ENCODE measurements around the gene EIF3L. TPM values are rescaled to one million over a fixed set of nuclear protein-coding genes. Genes with fewer than 3 reads are reported as not detected.
A peak's percentile ranks its signal among the peaks of the same experiment; 100 is the strongest.
"Not testable (repeated sequence)": the region's sequence is repeated elsewhere in the genome, so short reads cannot be mapped to it uniquely, and the experiment has no call there.

The EIF3L gene
- 181 and 457 TPM in 2 replicates for total RNA-seq (ENCODE audit: low replicate concordance)

DNA sequence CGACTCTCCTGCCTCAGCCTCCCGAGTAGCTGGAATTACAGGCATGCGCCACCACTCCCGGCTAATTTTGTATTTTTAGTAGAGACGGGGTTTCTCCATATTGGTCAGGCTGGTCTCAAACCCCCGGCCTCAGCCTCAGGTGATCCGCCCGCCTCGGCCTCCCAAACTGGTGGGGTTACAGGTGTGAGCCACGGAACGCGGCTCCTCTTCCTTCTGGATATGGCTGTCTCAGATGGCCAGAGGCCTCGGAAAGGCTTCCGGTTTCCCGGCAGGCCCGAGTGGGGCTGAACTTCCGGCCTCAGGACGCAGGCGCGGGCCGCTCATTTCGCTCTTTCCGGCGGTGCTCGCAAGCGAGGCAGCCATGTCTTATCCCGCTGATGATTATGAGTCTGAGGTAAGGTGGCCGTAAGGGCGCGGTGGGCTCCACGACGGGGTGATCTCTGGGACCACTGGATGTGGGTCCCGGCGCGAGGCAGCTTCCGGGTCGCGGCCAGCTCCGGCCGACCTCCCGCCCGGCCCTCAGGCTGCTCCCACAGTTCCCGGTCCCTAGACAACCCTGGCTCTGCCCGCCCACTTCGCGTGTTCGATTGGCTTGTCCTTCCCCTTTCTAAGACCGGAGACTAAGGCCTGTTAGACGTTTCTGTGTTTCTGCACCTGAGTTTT, at the start of gene EIF3L:
TSS of gene EIF3L (plus strand) at position 331 of the 663 bp plus-strand sequence. CDS start at position 362, 31 bp downstream.
- DNase-seq (ENCODE audit: low read depth), result peak; percentile 83
- H3K4me3 ChIP-seq (ENCODE audit: low read depth, low read length), result peak within 1 kb of the TSS; percentile 80
- no peak for TF ChIP-seq CTCF (IDR thresholded peaks at IDR 0.05; ENCODE audit: insufficient read depth, low read length)

GRCh38 chr22:37799979-37800378, 49.2 kb upstream of the EIF3L start:
- DNase-seq (ENCODE audit: low read depth); H3K4me3 ChIP-seq (ENCODE audit: low read depth, low read length): not testable (repeated sequence)

- no peak for TF ChIP-seq CTCF (IDR thresholded peaks at IDR 0.05; ENCODE audit: insufficient read depth, low read length)
- no peak for DNase-seq (ENCODE audit: low read depth)
- H3K4me3 ChIP-seq (ENCODE audit: low read depth, low read length), result peak overlapping the region; percentile 60
Observed at GRCh38 chr22:37801946-37802309, 47.3 kb upstream of the EIF3L start.

GRCh38 chr22:37802310-37803194, 46.7 kb upstream of the EIF3L start:
- no peak for TF ChIP-seq CTCF (IDR thresholded peaks at IDR 0.05; ENCODE audit: insufficient read depth, low read length)
- DNase-seq (ENCODE audit: low read depth), result no peak
- H3K4me3 ChIP-seq (ENCODE audit: low read depth, low read length), result peak overlapping the region; percentile 60

- no peak for TF ChIP-seq CTCF (IDR thresholded peaks at IDR 0.05; ENCODE audit: insufficient read depth, low read length)
- no peak overlapping the region for H3K4me3 ChIP-seq (ENCODE audit: low read depth, low read length)
- DNase-seq (ENCODE audit: low read depth), result no peak
Observed at GRCh38 chr22:37803195-37803638, 46.0 kb upstream of the EIF3L start.

GRCh38 chr22:37803639-37804351, 45.4 kb upstream of the EIF3L start:
- no peak for DNase-seq (ENCODE audit: low read depth)
- TF ChIP-seq CTCF (IDR thresholded peaks at IDR 0.05; ENCODE audit: insufficient read depth, low read length), result no peak
- H3K4me3 ChIP-seq (ENCODE audit: low read depth, low read length), result no peak overlapping the region

All from fibroblast of the aortic adventitia (primary cell).